K562 (cell line): Measurements from ENCODE around the gene CBFA2T3. TPM values are rescaled to one million over a fixed set of nuclear protein-coding genes. Genes with fewer than 3 reads are reported as not detected.

Experiments
- ARID2 ChIP-seq: fragments of 450-650 bp; IDR thresholded peaks from 2 replicates; pipeline ENCODE4 v1.6.1; 2017; ENCODE audit warnings: antibody characterized with exemption, mild to moderate bottlenecking
- BRD4 ChIP-seq: fragments of 200-600 bp; sonication (generic); IDR thresholded peaks from 2 replicates; pipeline ENCODE4 v1.6.1; 2017; ENCODE audit warnings: inconsistent platforms
- CBFA2T3 ChIP-seq: fragments of 450-650 bp; IDR thresholded peaks from 2 replicates; pipeline ENCODE4 v1.6.1; 2017
- CBX5 ChIP-seq: IDR thresholded peaks from 2 replicates; pipeline ENCODE4 v1.6.1; 2014; ENCODE audit warnings: low read depth, borderline replicate concordance
- CBX8 ChIP-seq: fragments of 200-600 bp; sonication (generic); IDR thresholded peaks from 2 replicates; pipeline ENCODE4 v1.6.1; 2012; ENCODE audit warnings: borderline replicate concordance, mixed run types, low read depth, mild to moderate bottlenecking, moderate library complexity, mixed read lengths, low read length, control low read depth, inconsistent platforms; ENCODE audit not compliant: poor library complexity, severe bottlenecking; ENCODE audit errors: extremely low read depth
- CTBP1 ChIP-seq: fragments of 450-650 bp; IDR thresholded peaks from 2 replicates; pipeline ENCODE4 v1.6.1; 2016; ENCODE audit warnings: borderline replicate concordance
- FOXP1 ChIP-seq: sonication (generic); formaldehyde crosslinking; IDR thresholded peaks from 2 replicates; pipeline ENCODE4 v1.8.0; 2022; ENCODE audit warnings: mild to moderate bottlenecking, missing genetic modification reagents
- HCFC1 ChIP-seq: IDR thresholded peaks from 2 replicates; pipeline ENCODE4 v1.6.1; 2012; ENCODE audit warnings: low read depth, low read length, improper control_type of control experiment
- HDAC1 ChIP-seq, 2 experiments: fragments of 450-650 bp; IDR thresholded peaks; 2 replicates each; pipeline ENCODE4 v1.6.1; 2016 to 2017; ENCODE audit warnings: inconsistent platforms in 1 of 2, mild to moderate bottlenecking in 1 of 2, moderate library complexity in 1 of 2
- MTA1 ChIP-seq: fragments of 450-650 bp; IDR thresholded peaks from 2 replicates; pipeline ENCODE4 v1.6.1; 2017; ENCODE audit warnings: borderline replicate concordance
- NFYB ChIP-seq: IDR thresholded peaks from 2 replicates; pipeline ENCODE4 v1.6.1; 2011; ENCODE audit warnings: mild to moderate bottlenecking, moderate library complexity; ENCODE audit not compliant: insufficient read length; ENCODE audit errors: extremely low read depth
- NR3C1 ChIP-seq: sonication (generic); formaldehyde crosslinking; IDR thresholded peaks from 2 replicates; pipeline ENCODE4 v1.8.1; 2022; ENCODE audit warnings: missing genetic modification reagents
- PHF20 ChIP-seq: fragments of 450-650 bp; IDR thresholded peaks from 2 replicates; pipeline ENCODE4 v1.6.1; 2018; ENCODE audit not compliant: partially characterized antibody
- POLR3G ChIP-seq: IDR thresholded peaks from 2 replicates; pipeline ENCODE4 v1.6.1; 2011; ENCODE audit not compliant: insufficient read length, insufficient replicate concordance; ENCODE audit errors: extremely low read depth
- SIN3A ChIP-seq, 2 experiments: fragments of 150-350 bp in 1 of 2; IDR thresholded peaks; 2 replicates each; pipeline ENCODE4 v1.6.1; 2011 to 2016; ENCODE audit warnings: borderline replicate concordance in 2 of 2, low read depth in 2 of 2, low read length in 2 of 2, mild to moderate bottlenecking in 2 of 2, moderate library complexity in 2 of 2; ENCODE audit not compliant: control insufficient read depth in 1 of 2
- SREBF1 ChIP-seq: fragments of 150-350 bp; IDR thresholded peaks from 2 replicates; pipeline ENCODE4 v1.6.1; 2014; ENCODE audit warnings: antibody characterized with exemption, low read depth, low read length, borderline replicate concordance
- TSC22D4 ChIP-seq: fragments of 450-650 bp; IDR thresholded peaks from 2 replicates; pipeline ENCODE4 v1.6.1; 2016; ENCODE audit warnings: missing genetic modification characterization, missing biosample characterization, control low read depth
- U2AF1 ChIP-seq: fragments of 200-400 bp; formaldehyde crosslinking; optimal IDR thresholded peaks from 2 replicates; pipeline ENCODE3; 2017; ENCODE audit warnings: mild to moderate bottlenecking, low read depth, low read length, moderate library complexity
- ZKSCAN8 ChIP-seq: fragments of 200-800 bp; sonication (Bioruptor generic); IDR thresholded peaks from 2 replicates; pipeline ENCODE4 v1.6.1; 2016; ENCODE audit warnings: missing genetic modification characterization, missing compliant biosample characterization
- ZNF174 ChIP-seq: fragments of 250-450 bp; sonication (Bioruptor Pico); IDR thresholded peaks from 2 replicates; pipeline ENCODE4 v1.4.0; 2020; ENCODE audit warnings: mild to moderate bottlenecking
- ZNF431 ChIP-seq: sonication (generic); formaldehyde crosslinking; IDR thresholded peaks from 2 replicates; pipeline ENCODE4 v1.8.0; 2022; ENCODE audit warnings: mild to moderate bottlenecking, missing genetic modification reagents
- ZNF75A ChIP-seq: fragments of 450-650 bp; formaldehyde crosslinking; IDR thresholded peaks from 2 replicates; pipeline ENCODE4 v1.4.0; 2020; ENCODE audit warnings: mild to moderate bottlenecking
- ZNF785 ChIP-seq: fragments of 250-450 bp; sonication (Bioruptor Pico); IDR thresholded peaks from 2 replicates; pipeline ENCODE4 v1.4.0; 2020; ENCODE audit warnings: mild to moderate bottlenecking
- polyA plus RNA-seq, 8 experiments: library from polyadenylated mRNA; depleted of rRNA in 4 of 8; stranded (reverse) in 5 of 8; unstranded in 3 of 8; fragments of >200 nt; fragmentation: Nextera tagmentation in 2 of 8; fragmentation: Illumina TruSeq in 1 of 8; extraction: Ambion mirVana in 2 of 8; extraction: Trizol in 1 of 8; gene quantifications; 2 replicates each; pipeline versions ENCODE4 v1.2.1 to v1.2.3, GENCODE V29; 2011 to 2014; ENCODE audit warnings: inconsistent platforms in 1 of 8, missing spikeins in 1 of 8
- total RNA-seq, 7 experiments: library from RNA; depleted of rRNA in 6 of 7; stranded (reverse); fragments of >200 nt in 6 of 7; fragmentation: Illumina TruSeq in 2 of 7; extraction: Trizol in 2 of 7; gene quantifications; 2 replicates each; pipeline versions ENCODE4 v1.2.1 to v1.2.3, GENCODE V29; 2011 to 2021; ENCODE audit warnings: low replicate concordance in 1 of 7
- TF ChIP-seq, protein P1 (sequence below), 2 experiments: fragments of 450-650 bp in 1 of 2; sonication (generic) in 1 of 2; formaldehyde crosslinking; conservative IDR thresholded peaks; 2 replicates each; pipeline versions ENCODE4 v1.4.0 to v1.8.1; 2020 to 2022; ENCODE audit warnings: mild to moderate bottlenecking in 1 of 2, missing genetic modification reagents in 1 of 2
- TF ChIP-seq, protein P2 (sequence below): fragments of 250-450 bp; sonication (Bioruptor Pico); IDR thresholded peaks from 2 replicates; pipeline ENCODE4 v1.6.1; 2021; ENCODE audit warnings: mild to moderate bottlenecking
- TF ChIP-seq, protein P3 (sequence below): sonication (generic); formaldehyde crosslinking; IDR thresholded peaks from 2 replicates; pipeline ENCODE4 v1.8.0; 2023; ENCODE audit warnings: mild to moderate bottlenecking, missing genetic modification reagents
- TF ChIP-seq, protein P4 (sequence below): fragments of 250-450 bp; sonication (Bioruptor Pico); IDR thresholded peaks from 2 replicates; pipeline ENCODE4 v1.8.0; 2022; ENCODE audit warnings: inconsistent platforms, mild to moderate bottlenecking, moderate library complexity, borderline replicate concordance

CBFA2T3 gene
- total and polyA plus RNA-seq, 9 of the 15 experiments (the other 6 are each of a cell fraction or from before 2014, with no cell fraction given) = 2.3 to 145 (median 6.7) TPM

DNA sequence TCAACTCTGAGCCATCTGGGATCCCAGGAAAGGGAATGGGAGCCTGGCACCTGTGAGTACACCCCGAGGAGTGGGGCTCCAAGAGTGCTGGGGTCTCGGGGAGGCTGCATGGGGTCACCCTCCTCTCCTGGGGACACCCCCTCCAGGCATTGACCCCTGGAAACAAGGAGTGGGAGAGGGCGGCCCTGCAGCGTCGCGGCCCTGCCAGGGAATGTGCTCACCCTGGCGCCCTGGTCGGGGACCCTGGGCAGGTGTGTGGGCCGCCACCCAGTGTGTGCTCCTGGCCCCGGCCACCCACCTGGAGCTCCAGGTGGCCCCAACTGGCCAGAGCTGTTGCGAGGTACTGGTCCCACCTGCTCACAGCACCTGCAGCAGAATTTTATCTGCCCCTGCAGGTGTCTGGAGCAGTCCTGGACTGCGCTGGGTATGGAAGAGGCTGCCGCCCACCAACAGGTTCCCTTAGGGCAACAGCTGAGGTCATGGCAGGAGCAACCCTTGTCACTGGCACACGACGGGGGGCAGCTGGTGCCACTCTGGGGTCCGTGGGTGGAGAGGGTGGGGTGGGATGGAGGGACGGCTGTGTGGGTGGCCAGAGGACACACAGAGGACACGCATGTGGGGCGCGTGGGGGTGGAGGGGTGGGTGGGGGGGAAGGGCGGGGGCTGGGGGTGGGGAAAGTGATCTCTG, 105.1 kb downstream of the CBFA2T3 start (continued):
- TF ChIP-seq, protein P1, sequence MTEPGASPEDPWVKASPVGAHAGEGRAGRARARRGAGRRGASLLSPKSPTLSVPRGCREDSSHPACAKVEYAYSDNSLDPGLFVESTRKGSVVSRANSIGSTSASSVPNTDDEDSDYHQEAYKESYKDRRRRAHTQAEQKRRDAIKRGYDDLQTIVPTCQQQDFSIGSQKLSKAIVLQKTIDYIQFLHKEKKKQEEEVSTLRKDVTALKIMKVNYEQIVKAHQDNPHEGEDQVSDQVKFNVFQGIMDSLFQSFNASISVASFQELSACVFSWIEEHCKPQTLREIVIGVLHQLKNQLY (CRISPR knock-in tag; conservative IDR thresholded peaks at IDR 0.05) = no peak
- TF ChIP-seq FOXP1 (CRISPR knock-in tag) (no peak), ZKSCAN8 (CRISPR knock-in tag) (no peak), TSC22D4 (tag) (no peak), NR3C1 (no peak), ZNF785 (no peak), SREBF1 (no peak), PHF20 (no peak), ZNF431 (CRISPR knock-in tag) (0 out of 2 replicates have a peak, but pooled peaks have one; percentile 19), CTBP1 (no peak), HDAC1 (IDR thresholded peaks at IDR 0.05) (no peak), CBFA2T3 (peak; percentile 42), U2AF1 (no peak), ARID2 (no peak), BRD4 (no peak), SIN3A (IDR thresholded peaks at IDR 0.05; ENCODE audit: borderline replicate concordance in 2 of 2, control insufficient read depth in 1 of 2, low read depth in 2 of 2, low read length in 2 of 2) (no peak), CBX5 (no peak), HCFC1 (no peak), MTA1 (no peak), CBX8 (no peak), POLR3G (no peak), ZNF174 (no peak), ZNF75A (CRISPR knock-in tag) (no peak), NFYB (no peak)
- TF ChIP-seq, protein P2, sequence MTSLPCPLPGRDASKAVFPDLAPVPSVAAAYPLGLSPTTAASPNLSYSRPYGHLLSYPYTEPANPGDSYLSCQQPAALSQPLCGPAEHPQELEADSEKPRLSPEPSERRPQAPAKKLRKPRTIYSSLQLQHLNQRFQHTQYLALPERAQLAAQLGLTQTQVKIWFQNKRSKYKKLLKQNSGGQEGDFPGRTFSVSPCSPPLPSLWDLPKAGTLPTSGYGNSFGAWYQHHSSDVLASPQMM (CRISPR knock-in tag) = no peak
- TF ChIP-seq, protein P3, sequence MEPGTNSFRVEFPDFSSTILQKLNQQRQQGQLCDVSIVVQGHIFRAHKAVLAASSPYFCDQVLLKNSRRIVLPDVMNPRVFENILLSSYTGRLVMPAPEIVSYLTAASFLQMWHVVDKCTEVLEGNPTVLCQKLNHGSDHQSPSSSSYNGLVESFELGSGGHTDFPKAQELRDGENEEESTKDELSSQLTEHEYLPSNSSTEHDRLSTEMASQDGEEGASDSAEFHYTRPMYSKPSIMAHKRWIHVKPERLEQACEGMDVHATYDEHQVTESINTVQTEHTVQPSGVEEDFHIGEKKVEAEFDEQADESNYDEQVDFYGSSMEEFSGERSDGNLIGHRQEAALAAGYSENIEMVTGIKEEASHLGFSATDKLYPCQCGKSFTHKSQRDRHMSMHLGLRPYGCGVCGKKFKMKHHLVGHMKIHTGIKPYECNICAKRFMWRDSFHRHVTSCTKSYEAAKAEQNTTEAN (CRISPR knock-in tag) = no peak
- TF ChIP-seq, protein P4, sequence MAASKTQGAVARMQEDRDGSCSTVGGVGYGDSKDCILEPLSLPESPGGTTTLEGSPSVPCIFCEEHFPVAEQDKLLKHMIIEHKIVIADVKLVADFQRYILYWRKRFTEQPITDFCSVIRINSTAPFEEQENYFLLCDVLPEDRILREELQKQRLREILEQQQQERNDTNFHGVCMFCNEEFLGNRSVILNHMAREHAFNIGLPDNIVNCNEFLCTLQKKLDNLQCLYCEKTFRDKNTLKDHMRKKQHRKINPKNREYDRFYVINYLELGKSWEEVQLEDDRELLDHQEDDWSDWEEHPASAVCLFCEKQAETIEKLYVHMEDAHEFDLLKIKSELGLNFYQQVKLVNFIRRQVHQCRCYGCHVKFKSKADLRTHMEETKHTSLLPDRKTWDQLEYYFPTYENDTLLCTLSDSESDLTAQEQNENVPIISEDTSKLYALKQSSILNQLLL = no peak
